IMR-90 (cell line): ENCODE data around the gene ZFPM1. TPM values are rescaled to one million over a fixed set of nuclear protein-coding genes. Genes with fewer than 3 reads are reported as not detected.

Experiments used
- ATAC-seq: fragments of 200-7000 bp; cut with Tn5 transposase; 2 replicates; pipeline ENCODE4 v1.9.1; 2020; ENCODE audit warnings: low read depth, mild to moderate bottlenecking, moderate library complexity
- BruUV-seq: library from RNA; stranded (reverse); fragments of 400-500 nt; replicated peaks from 2 replicates; lab custom pipeline; 2021; lab: Mats Ljungman, UMichigan
- CTCF ChIA-PET: fragments of 300-600 bp; formaldehyde crosslinking; extraction: SDS; loops from one replicate; lab custom pipeline; 2021; ENCODE audit warnings: antibody characterized with exemption; lab: Yijun Ruan, JAX
- POLR2A ChIA-PET: fragments of 300-600 bp; sonication (Branson Sonifier 250); formaldehyde crosslinking; loops from one replicate; lab custom pipeline; 2022; ENCODE audit warnings: antibody characterized with exemption; ENCODE audit not compliant: unreplicated experiment; lab: Charles Lee
- DNase-seq: peaks from one replicate; pipeline ENCODE4 v3.0.0; 2013
- H2AFZ ChIP-seq: replicated peaks from 2 replicates; pipeline ENCODE3; 2013; ENCODE audit warnings: low read length, mild to moderate bottlenecking; ENCODE audit not compliant: poor library complexity
- H2AK5ac ChIP-seq: 2 replicates; pipeline ENCODE4 v1.6.1; 2013; ENCODE audit warnings: low read depth, low read length, inconsistent platforms
- H2AK9ac ChIP-seq: replicated peaks from 2 replicates; pipeline ENCODE3; 2013; ENCODE audit warnings: mild to moderate bottlenecking, low read depth, low read length, moderate library complexity; ENCODE audit not compliant: poor library complexity
- H2BK120ac ChIP-seq: 2 replicates; pipeline ENCODE4 v1.6.1; 2013; ENCODE audit warnings: low read depth, low read length, inconsistent platforms
- H2BK15ac ChIP-seq: 3 replicates; pipeline ENCODE4 v1.6.1; 2013; ENCODE audit warnings: low read depth, low read length, inconsistent platforms
- H2BK20ac ChIP-seq: 2 replicates; pipeline ENCODE4 v1.6.1; 2013; ENCODE audit warnings: low read depth, mild to moderate bottlenecking, inconsistent platforms, low read length, moderate library complexity
- H2BK5ac ChIP-seq: 2 replicates; pipeline ENCODE4 v1.6.1; 2013; ENCODE audit warnings: mild to moderate bottlenecking, low read depth, low read length, inconsistent platforms; ENCODE audit not compliant: poor library complexity, severe bottlenecking
- H3K14ac ChIP-seq: replicated peaks from 2 replicates; pipeline ENCODE4 v1.6.1; 2013; ENCODE audit warnings: low read depth, low read length, inconsistent platforms
- H3K18ac ChIP-seq: 2 replicates; pipeline ENCODE4 v1.6.1; 2013; ENCODE audit warnings: low read depth, low read length, control low read depth
- H3K23ac ChIP-seq: 2 replicates; pipeline ENCODE4 v1.6.1; 2013; ENCODE audit warnings: low read depth, low read length, inconsistent platforms
- H3K27ac ChIP-seq: 2 replicates; pipeline ENCODE4 v1.5.1; 2013; ENCODE audit warnings: mild to moderate bottlenecking, control low read depth, low read length; ENCODE audit not compliant: insufficient read depth
- H3K27me3 ChIP-seq: 2 replicates; pipeline ENCODE4 v1.6.1; 2013; ENCODE audit warnings: low read length; ENCODE audit not compliant: control insufficient read depth, insufficient read depth
- H3K36me3 ChIP-seq: 2 replicates; pipeline ENCODE4 v1.6.1; 2013; ENCODE audit warnings: low read length, mixed read lengths; ENCODE audit not compliant: control insufficient read depth, insufficient read depth
- H3K4ac ChIP-seq: 2 replicates; pipeline ENCODE4 v1.6.1; 2013; ENCODE audit warnings: low read depth, low read length, inconsistent platforms
- H3K4me1 ChIP-seq: 2 replicates; pipeline ENCODE4 v1.6.1; 2013; ENCODE audit warnings: low read length, mixed read lengths; ENCODE audit not compliant: control insufficient read depth, insufficient read depth
- H3K4me2 ChIP-seq: 2 replicates; pipeline ENCODE4 v1.6.1; 2013; ENCODE audit warnings: low read depth, mild to moderate bottlenecking, control low read depth, low read length, moderate library complexity
- H3K4me3 ChIP-seq: 2 replicates; pipeline ENCODE4 v1.5.1; 2013; ENCODE audit warnings: low read depth, mild to moderate bottlenecking, control low read depth, low read length, moderate library complexity; ENCODE audit not compliant: insufficient read depth
- H3K56ac ChIP-seq: 2 replicates; pipeline ENCODE4 v1.6.1; 2013; ENCODE audit warnings: low read length, inconsistent platforms; ENCODE audit not compliant: insufficient read depth; ENCODE audit errors: extremely low read depth
- H3K79me1 ChIP-seq, 2 experiments: 2 replicates each; pipeline ENCODE4 v1.6.1; 2013; ENCODE audit warnings: low read length in 2 of 2, inconsistent platforms in 1 of 2, low read depth in 1 of 2
- H3K9ac ChIP-seq: 2 replicates; pipeline ENCODE4 v1.6.1; 2013; ENCODE audit warnings: low read depth, low read length, control low read depth
- H3K9me1 ChIP-seq: 2 replicates; pipeline ENCODE4 v1.6.1; 2013; ENCODE audit warnings: low read length, inconsistent platforms; ENCODE audit not compliant: insufficient read depth
- H3K9me3 ChIP-seq: 2 replicates; pipeline ENCODE4 v1.6.1; 2013; ENCODE audit warnings: low read length; ENCODE audit not compliant: control insufficient read depth, insufficient read depth
- H4K20me1 ChIP-seq: 2 replicates; pipeline ENCODE4 v1.6.1; 2013; ENCODE audit warnings: low read length, inconsistent platforms; ENCODE audit not compliant: insufficient read depth
- H4K5ac ChIP-seq: 2 replicates; pipeline ENCODE4 v1.6.1; 2013; ENCODE audit warnings: mild to moderate bottlenecking, low read depth, low read length, control low read depth
- H4K8ac ChIP-seq, 2 experiments: 2 replicates each; pipeline ENCODE4 v1.6.1; 2013; ENCODE audit warnings: low read depth in 2 of 2, low read length in 2 of 2, control low read depth in 1 of 2, inconsistent platforms in 1 of 2
- H4K91ac ChIP-seq: 2 replicates; pipeline ENCODE4 v1.6.1; 2013; ENCODE audit warnings: low read depth, low read length, inconsistent platforms; ENCODE audit not compliant: insufficient read depth
- CHD1 ChIP-seq: IDR thresholded peaks from 2 replicates; pipeline ENCODE4 v1.6.1; 2012; ENCODE audit warnings: low read depth, low read length, improper control_type of control experiment
- NFE2L2 ChIP-seq: fragments of 150-350 bp; IDR thresholded peaks from 2 replicates; pipeline ENCODE4 v1.6.1; 2016; ENCODE audit warnings: low read depth, mild to moderate bottlenecking, low read length
- WGBS, 2 experiments: methylation state at CpG; one replicate each; pipeline versions ENCODE4 v1.1.5 to v1.1.7; 2013; ENCODE audit warnings: missing lambda C conversion rate in 2 of 2; ENCODE audit not compliant: insufficient read length in 1 of 2; ENCODE audit errors: extremely low coverage in 2 of 2; 5-methylcytosine and 5-hydroxymethylcytosine counted together
- dilution Hi-C: fragments of 300-500 bp; cut with HindIII; formaldehyde crosslinking; loops from one replicate; pipeline ENCODE4 v1.14.3; 2018; ENCODE audit warnings: low sequenced_read_pairs; ENCODE audit not compliant: unreplicated experiment
- in situ Hi-C: fragments of 300-500 bp; cut with MboI; formaldehyde crosslinking; loops from 3 replicates; pipeline ENCODE4 v1.14.3; 2019; ENCODE audit warnings: low sequenced_read_pairs, inconsistent platforms, mixed read lengths
- intact Hi-C: fragments of 100-400 bp; cut with micrococcal nuclease; formaldehyde crosslinking; loops from 2 replicates; pipeline ENCODE4 v1.10.0; 2022
- polyA plus RNA-seq, 3 experiments: library from polyadenylated mRNA; depleted of rRNA; stranded (reverse); fragments of >200 nt; gene quantifications; 2 replicates each; pipeline ENCODE4 v1.2.3, GENCODE V29; 2012; ENCODE audit warnings: low replicate concordance in 1 of 3
- total RNA-seq: library from RNA; depleted of rRNA; stranded (reverse); fragments of >200 nt; gene quantifications from 2 replicates; pipeline ENCODE4 v1.2.3, GENCODE V29; 2012

The ZFPM1 gene
- total and polyA plus RNA-seq, 2 of the 4 experiments (the other 2 are of a cell fraction), result 0.36 to 1.1 TPM

GRCh38 chr16:88418869-88419268, 34.2 kb upstream of the ZFPM1 start:
- Histone ChIP-seq H2AFZ (no peak overlapping the region), H2AK9ac (no peak overlapping the region), H3K79me1 (peaks cover 26 to 95% of the 10 kb centered on the region in 2 experiments), H2AK5ac (no peak overlapping the region), H3K36me3 (peaks cover 58% of the 10 kb centered on the region), H3K4me3 (no peak overlapping the region), H3K4me2 (no peak overlapping the region), H3K14ac (no peak overlapping the region), H3K27ac (no peak overlapping the region), H3K23ac (no peak overlapping the region), H2BK5ac (no peak overlapping the region), H3K9me1 (peaks cover 23% of the 10 kb centered on the region), H2BK15ac (no peak overlapping the region), H3K56ac (no peak overlapping the region), H4K91ac (no peak overlapping the region), H2BK120ac (no peak overlapping the region), H4K5ac (no peak overlapping the region), H4K8ac (no peak overlapping the region), H3K18ac (no peak overlapping the region), H4K20me1 (peaks cover 100% of the 10 kb centered on the region), H2BK20ac (no peak overlapping the region), H3K9me3 (no peaks in the 10 kb centered on the region), H3K9ac (no peak overlapping the region), H3K4me1 (no peaks in the 10 kb centered on the region; the same call in none of the 2 replicates), H3K4ac (no peak overlapping the region), H3K27me3 (no peaks in the 10 kb centered on the region)
- no TSS peak for BruUV-seq
- no peak for ATAC-seq
- no peak for DNase-seq
- in situ Hi-C loops, result no loop called here
- TF ChIP-seq CHD1 (no peak), NFE2L2 (no peak)
- dilution Hi-C loops, result no loop called here
- CTCF ChIA-PET, result no interaction called here
- 100% methylated on average over 1 of the region's 18 CpGs; no CpG with 5 or more reads in 1 of the 2 experiments for WGBS, 2 experiments
- POLR2A ChIA-PET, result no interaction called here
- intact Hi-C loops, result no loop called here
